ENCODE measurements around the gene KLHL30.

The KLHL30 gene

GRCh38 chr2:238162251-238162845, 23.9 kb downstream of the KLHL30 start:
- DNase-seq = no peak
- no peaks in the 10 kb centered on the region for H3F3A ChIP-seq (ENCODE audit: insufficient read depth, low read length)
- no peak overlapping the region for H3K27ac ChIP-seq (ENCODE audit: low read length)
- H3K4me3 ChIP-seq (ENCODE audit: low read length) = no peak overlapping the region
- no peak overlapping the region for H3K4me2 ChIP-seq (ENCODE audit: low read depth, low read length)
- no peak overlapping the region for H3K9ac ChIP-seq (ENCODE audit: low read length)
- H3K79me2 ChIP-seq (ENCODE audit: low read length) = no peaks in the 10 kb centered on the region
- no peaks in the 10 kb centered on the region for H3K9me3 ChIP-seq (replicated peaks; ENCODE audit: insufficient read depth, low read length)
- no peak for TF ChIP-seq EZH2phosphoT487 (IDR thresholded peaks at IDR 0.05; ENCODE audit: low read length)
- TF ChIP-seq CTCF (IDR thresholded peaks at IDR 0.05; ENCODE audit: low read length) = no peak
- TF ChIP-seq EZH2 (optimal IDR thresholded peaks at IDR 0.05; ENCODE audit: low read depth, low read length) = no peak
- no peaks in the 10 kb centered on the region for H3K9me2 ChIP-seq (replicated peaks; ENCODE audit: insufficient read depth, low read length)
- H3K4me1 ChIP-seq (ENCODE audit: low read length) = no peaks in the 10 kb centered on the region
- no peaks in the 10 kb centered on the region for H4K20me1 ChIP-seq (ENCODE audit: insufficient read depth, low read length)
- H2AFZ ChIP-seq (ENCODE audit: low read length) = no peak overlapping the region
- no peaks in the 10 kb centered on the region for H3K27me3 ChIP-seq (replicated peaks; ENCODE audit: insufficient read depth, low read length)
- no peaks in the 10 kb centered on the region for H3K36me3 ChIP-seq (replicated peaks; ENCODE audit: insufficient read depth, low read length)

GRCh38 chr2:238162846-238163441, 24.5 kb downstream of the KLHL30 start:
- Histone ChIP-seq H3K4me3 (ENCODE audit: low read length) (no peak overlapping the region), H3K9me2 (replicated peaks; ENCODE audit: insufficient read depth, low read length) (no peaks in the 10 kb centered on the region), H3K4me1 (ENCODE audit: low read length) (no peaks in the 10 kb centered on the region), H4K20me1 (ENCODE audit: insufficient read depth, low read length) (no peaks in the 10 kb centered on the region), H3K9me3 (replicated peaks; ENCODE audit: insufficient read depth, low read length) (no peaks in the 10 kb centered on the region), H3K4me2 (ENCODE audit: low read depth, low read length) (no peak overlapping the region), H3K79me2 (ENCODE audit: low read length) (no peaks in the 10 kb centered on the region), H3K27me3 (replicated peaks; ENCODE audit: insufficient read depth, low read length) (no peaks in the 10 kb centered on the region), H3K36me3 (replicated peaks; ENCODE audit: insufficient read depth, low read length) (no peaks in the 10 kb centered on the region), H3K9ac (ENCODE audit: low read length) (no peak overlapping the region), H3K27ac (ENCODE audit: low read length) (no peak overlapping the region), H3F3A (ENCODE audit: insufficient read depth, low read length) (no peaks in the 10 kb centered on the region), H2AFZ (ENCODE audit: low read length) (no peak overlapping the region)
- DNase-seq = no peak
- no peak for TF ChIP-seq EZH2 (optimal IDR thresholded peaks at IDR 0.05; ENCODE audit: low read depth, low read length)
- TF ChIP-seq EZH2phosphoT487 (IDR thresholded peaks at IDR 0.05; ENCODE audit: low read length) = no peak
- TF ChIP-seq CTCF (IDR thresholded peaks at IDR 0.05; ENCODE audit: low read length) = no peak

GRCh38 chr2:238163481-238164198, 25.2 kb downstream of the KLHL30 start:
- Histone ChIP-seq H3K4me2 (ENCODE audit: low read depth, low read length) (no peak overlapping the region), H3K79me2 (ENCODE audit: low read length) (no peaks in the 10 kb centered on the region), H3K27ac (ENCODE audit: low read length) (no peak overlapping the region), H3K9me2 (replicated peaks; ENCODE audit: insufficient read depth, low read length) (no peaks in the 10 kb centered on the region), H3K27me3 (replicated peaks; ENCODE audit: insufficient read depth, low read length) (no peaks in the 10 kb centered on the region), H3K9me3 (replicated peaks; ENCODE audit: insufficient read depth, low read length) (no peaks in the 10 kb centered on the region), H3K4me1 (ENCODE audit: low read length) (no peaks in the 10 kb centered on the region), H4K20me1 (ENCODE audit: insufficient read depth, low read length) (no peaks in the 10 kb centered on the region), H3K36me3 (replicated peaks; ENCODE audit: insufficient read depth, low read length) (no peaks in the 10 kb centered on the region), H3F3A (ENCODE audit: insufficient read depth, low read length) (no peaks in the 10 kb centered on the region), H2AFZ (ENCODE audit: low read length) (no peak overlapping the region), H3K9ac (ENCODE audit: low read length) (no peak overlapping the region), H3K4me3 (ENCODE audit: low read length) (no peak overlapping the region)
- TF ChIP-seq EZH2phosphoT487 (IDR thresholded peaks at IDR 0.05; ENCODE audit: low read length) = no peak
- TF ChIP-seq CTCF (IDR thresholded peaks at IDR 0.05; ENCODE audit: low read length) = no peak
- no peak for TF ChIP-seq EZH2 (optimal IDR thresholded peaks at IDR 0.05; ENCODE audit: low read depth, low read length)
- no peak for DNase-seq
